HUES64 (cell line): ENCODE measurements around the gene ANK2.

Experiments
- H3K27ac ChIP-seq: 2 replicates; pipeline ENCODE4 v1.7.0; 2013; ENCODE audit warnings: low read depth, low read length, inconsistent platforms
- H3K27me3 ChIP-seq: 2 replicates; pipeline ENCODE4 v1.6.1; 2013; ENCODE audit warnings: mild to moderate bottlenecking, low read length; ENCODE audit not compliant: insufficient read depth
- H3K36me3 ChIP-seq: 2 replicates; pipeline ENCODE4 v1.6.1; 2013; ENCODE audit warnings: mild to moderate bottlenecking, low read length; ENCODE audit not compliant: insufficient read depth
- H3K4me1 ChIP-seq: 2 replicates; pipeline ENCODE4 v1.6.1; 2013; ENCODE audit warnings: mild to moderate bottlenecking, low read length, moderate library complexity; ENCODE audit not compliant: insufficient read depth
- H3K4me3 ChIP-seq: 2 replicates; pipeline ENCODE4 v1.5.1; 2013; ENCODE audit warnings: mild to moderate bottlenecking, low read length, moderate library complexity
- H3K9ac ChIP-seq: 2 replicates; pipeline ENCODE4 v1.6.1; 2013; ENCODE audit warnings: mild to moderate bottlenecking, low read depth, low read length
- H3K9me3 ChIP-seq: 2 replicates; pipeline ENCODE4 v1.6.1; 2013; ENCODE audit warnings: low read depth, low read length; ENCODE audit not compliant: insufficient read depth
- whole genome bisulfite sequencing: fragments of 150-250, 120-280 bp; methylation state at CpG from one replicate; pipeline ENCODE4 v1.1.7; 2013; ENCODE audit warnings: missing lambda C conversion rate; 5-methylcytosine and 5-hydroxymethylcytosine counted together

ANK2 gene

DNA sequence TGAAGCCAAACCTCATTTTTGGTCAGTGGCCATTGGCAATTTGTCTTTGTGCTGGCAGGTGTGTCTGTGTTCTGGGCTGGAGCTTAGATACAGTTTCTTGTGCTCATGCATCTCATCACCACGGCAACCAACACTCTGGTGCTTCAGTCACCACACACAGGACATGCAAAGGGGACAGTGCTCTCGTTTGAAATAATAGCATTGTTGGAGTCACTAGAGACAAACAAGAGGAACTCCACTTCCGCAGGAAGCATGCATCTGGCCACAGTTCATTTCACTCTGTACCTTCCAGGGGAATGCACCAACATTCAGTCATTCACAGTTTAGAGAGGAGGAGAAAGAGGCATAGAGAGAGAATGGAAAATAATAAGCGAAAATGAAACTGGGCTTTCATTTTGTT lies 267.4 kb downstream of the ANK2 start:
- H3K27ac ChIP-seq: no peak overlapping the region
- no peak overlapping the region for H3K9ac ChIP-seq
- peaks cover 48% of the 10 kb centered on the region for H3K36me3 ChIP-seq
- no peak overlapping the region for H3K4me3 ChIP-seq
- H3K9me3 ChIP-seq: no peaks in the 10 kb centered on the region
- no peaks in the 10 kb centered on the region for H3K4me1 ChIP-seq
- 99% methylated on average over 4 of the region's 4 CpGs for WGBS
- H3K27me3 ChIP-seq: no peaks in the 10 kb centered on the region

- WGBS: 92% methylated on average over 5 of the region's 5 CpGs
- H3K36me3 ChIP-seq: peaks cover 54% of the 10 kb centered on the region
- H3K9ac ChIP-seq: no peak overlapping the region
- H3K9me3 ChIP-seq: no peaks in the 10 kb centered on the region
- no peak overlapping the region for H3K27ac ChIP-seq
- H3K4me3 ChIP-seq: no peak overlapping the region
- H3K4me1 ChIP-seq: no peaks in the 10 kb centered on the region
- no peaks in the 10 kb centered on the region for H3K27me3 ChIP-seq
Observed at GRCh38 chr4:113317523-113317922, 268.1 kb downstream of the ANK2 start.

GRCh38 chr4:113322736-113323135 lies 273.3 kb downstream of the ANK2 start:
- Histone ChIP-seq H3K9ac (no peak overlapping the region), H3K9me3 (no peaks in the 10 kb centered on the region), H3K4me3 (no peak overlapping the region), H3K36me3 (peaks cover 42% of the 10 kb centered on the region), H3K27ac (no peak overlapping the region), H3K4me1 (no peaks in the 10 kb centered on the region), H3K27me3 (no peaks in the 10 kb centered on the region)
- 96% methylated on average over 5 of the region's 5 CpGs for WGBS

DNA sequence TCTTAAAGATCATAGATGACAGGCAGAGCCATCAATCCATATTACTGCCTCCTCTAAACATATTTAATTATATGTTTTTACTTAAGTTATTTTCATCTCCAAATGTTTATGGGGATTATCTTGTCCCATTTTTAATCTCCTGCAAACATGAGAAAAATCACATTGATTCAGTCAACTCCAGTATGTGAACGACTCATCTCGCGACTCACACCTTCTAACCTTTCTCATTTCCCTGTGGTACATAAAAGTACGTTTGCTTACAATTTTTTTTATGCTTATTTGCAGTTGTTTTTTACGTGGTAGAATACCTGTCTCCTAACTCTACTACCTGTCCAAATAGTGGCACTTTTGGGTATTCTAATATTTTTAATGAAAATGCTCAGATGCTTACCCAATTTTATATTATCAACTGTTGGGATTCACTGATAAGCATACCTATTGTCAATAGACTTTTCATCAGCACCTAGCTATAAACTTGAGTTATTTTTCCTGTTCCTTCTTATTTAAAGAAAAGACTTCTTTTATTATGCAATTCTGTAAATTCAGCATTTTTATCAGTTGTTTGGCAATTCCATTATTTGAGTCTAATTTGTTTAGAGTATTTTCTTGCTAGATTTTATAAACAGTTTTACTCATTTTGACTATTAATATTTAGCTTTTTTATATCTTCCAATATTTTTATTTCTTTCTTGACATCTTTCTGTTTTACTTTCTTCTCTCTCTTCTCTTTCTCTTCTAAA lies 276.6 kb downstream of the ANK2 start:
- H3K27ac ChIP-seq: no peak overlapping the region
- no peaks in the 10 kb centered on the region for H3K27me3 ChIP-seq
- H3K36me3 ChIP-seq: peaks cover 20% of the 10 kb centered on the region
- H3K4me3 ChIP-seq: no peak overlapping the region
- H3K9me3 ChIP-seq: no peaks in the 10 kb centered on the region
- 97% methylated on average over 4 of the region's 5 CpGs for WGBS
- H3K9ac ChIP-seq: no peak overlapping the region
- H3K4me1 ChIP-seq: no peaks in the 10 kb centered on the region

- WGBS: 80% methylated on average over 4 of the region's 4 CpGs
- H3K36me3 ChIP-seq: peaks cover 12% of the 10 kb centered on the region
Observed at GRCh38 chr4:113327494-113327893, 278.0 kb downstream of the ANK2 start.

GRCh38 chr4:113328514-113328913 lies 279.1 kb downstream of the ANK2 start:
- peaks cover 21% of the 10 kb centered on the region for H3K36me3 ChIP-seq
- H3K27me3 ChIP-seq: no peaks in the 10 kb centered on the region
- H3K9ac ChIP-seq: no peak overlapping the region
- WGBS: 80% methylated on average over 1 of the region's 3 CpGs
- H3K27ac ChIP-seq: no peak overlapping the region
- no peaks in the 10 kb centered on the region for H3K9me3 ChIP-seq
- no peak overlapping the region for H3K4me3 ChIP-seq
- H3K4me1 ChIP-seq: peaks cover 4% of the 10 kb centered on the region; the same call in 1 of the 2 replicates

More at GRCh38 chr4:113327494-113327893, 278.0 kb downstream of the ANK2 start:
- H3K27ac ChIP-seq: no peak overlapping the region
- peaks cover 4% of the 10 kb centered on the region; the same call in 1 of the 2 replicates for H3K4me1 ChIP-seq
- no peaks in the 10 kb centered on the region for H3K9me3 ChIP-seq
- H3K9ac ChIP-seq: no peak overlapping the region
- H3K27me3 ChIP-seq: no peaks in the 10 kb centered on the region
- H3K4me3 ChIP-seq: no peak overlapping the region

GRCh38 chr4:113330200-113330599 lies 280.7 kb downstream of the ANK2 start:
- no peaks in the 10 kb centered on the region for H3K27me3 ChIP-seq
- peaks cover 26% of the 10 kb centered on the region for H3K36me3 ChIP-seq
- H3K9me3 ChIP-seq: no peaks in the 10 kb centered on the region
- H3K4me3 ChIP-seq: no peak overlapping the region
- no peak overlapping the region for H3K9ac ChIP-seq
- WGBS: 96% methylated on average over 12 of the region's 12 CpGs
- no peak overlapping the region for H3K27ac ChIP-seq
- H3K4me1 ChIP-seq: peaks cover 4% of the 10 kb centered on the region; the same call in 1 of the 2 replicates

DNA sequence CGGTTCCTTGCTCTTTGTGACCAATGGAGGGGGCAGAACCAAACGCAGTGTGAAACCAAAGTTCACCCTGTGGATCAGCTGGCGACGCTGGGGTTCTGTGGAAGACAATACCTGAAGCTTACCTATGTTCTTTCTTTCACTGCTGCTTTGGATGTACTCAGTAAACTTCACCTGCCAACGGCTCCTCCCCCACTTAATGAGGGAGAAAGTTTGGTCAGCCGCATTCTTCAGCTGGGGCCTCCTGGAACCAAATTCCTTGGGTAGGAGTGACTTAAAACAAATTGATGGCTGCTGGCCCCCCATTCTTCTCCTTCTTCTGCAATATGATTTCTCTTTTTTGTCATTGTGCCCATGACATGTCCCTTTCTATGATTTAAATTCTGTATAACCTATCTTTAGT lies 282.4 kb downstream of the ANK2 start:
- no peaks in the 10 kb centered on the region for H3K27me3 ChIP-seq
- H3K27ac ChIP-seq: peak overlapping the region; percentile 21; the same call in 1 of the 2 replicates
- H3K9me3 ChIP-seq: no peaks in the 10 kb centered on the region
- H3K4me3 ChIP-seq: no peak overlapping the region
- peaks cover 39% of the 10 kb centered on the region for H3K36me3 ChIP-seq
- WGBS: 79% methylated on average over 6 of the region's 6 CpGs
- H3K9ac ChIP-seq: no peak overlapping the region
- H3K4me1 ChIP-seq: peaks cover 4% of the 10 kb centered on the region; the same call in 1 of the 2 replicates

DNA sequence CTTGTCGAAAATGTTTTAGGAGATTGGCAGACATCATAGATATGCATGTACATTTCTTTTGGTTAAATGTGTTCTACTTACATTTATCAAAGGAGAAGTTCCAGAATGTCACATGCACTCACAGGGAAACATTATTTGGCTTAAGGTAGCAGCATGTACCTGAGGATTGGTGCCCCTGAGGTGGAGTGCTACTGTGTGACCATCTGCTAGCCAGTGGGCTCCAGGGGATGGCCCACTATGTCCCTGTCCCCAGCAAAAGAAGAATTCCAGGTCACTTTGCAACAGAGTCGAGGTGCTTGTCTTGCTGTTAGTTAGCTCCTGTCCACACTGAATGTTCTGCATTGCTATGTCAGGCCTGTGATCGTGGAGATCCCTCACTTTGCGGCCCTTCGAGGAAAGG lies 283.2 kb downstream of the ANK2 start:
- H3K9me3 ChIP-seq: no peaks in the 10 kb centered on the region
- H3K27me3 ChIP-seq: no peaks in the 10 kb centered on the region
- no peak overlapping the region for H3K9ac ChIP-seq
- H3K27ac ChIP-seq: no peak overlapping the region
- H3K4me1 ChIP-seq: peaks cover 4% of the 10 kb centered on the region; the same call in 1 of the 2 replicates
- no peak overlapping the region for H3K4me3 ChIP-seq
- WGBS: 95% methylated on average over 5 of the region's 5 CpGs
- peaks cover 48% of the 10 kb centered on the region for H3K36me3 ChIP-seq

GRCh38 chr4:113335746-113336145 lies 286.3 kb downstream of the ANK2 start:
- 95% methylated on average over 10 of the region's 10 CpGs for WGBS
- Histone ChIP-seq H3K36me3 (peaks cover 56% of the 10 kb centered on the region), H3K27me3 (no peaks in the 10 kb centered on the region)

GRCh38 chr4:113336556-113336955 lies 287.1 kb downstream of the ANK2 start:
- Histone ChIP-seq H3K9me3 (no peaks in the 10 kb centered on the region), H3K27me3 (no peaks in the 10 kb centered on the region), H3K9ac (no peak overlapping the region), H3K36me3 (peaks cover 61% of the 10 kb centered on the region), H3K4me3 (no peak overlapping the region), H3K4me1 (peaks cover 2% of the 10 kb centered on the region; the same call in 1 of the 2 replicates), H3K27ac (no peak overlapping the region)
- 94% methylated on average over 2 of the region's 2 CpGs for WGBS

More at GRCh38 chr4:113335746-113336145, 286.3 kb downstream of the ANK2 start:
- no peak overlapping the region for H3K9ac ChIP-seq
- peaks cover 4% of the 10 kb centered on the region; the same call in 1 of the 2 replicates for H3K4me1 ChIP-seq
- H3K4me3 ChIP-seq: no peak overlapping the region
- no peak overlapping the region for H3K27ac ChIP-seq
- H3K9me3 ChIP-seq: no peaks in the 10 kb centered on the region
